Stimulated activated CD8-positive, alpha-beta memory T cell treated with anti-CD3 and anti-CD28 coated beads, Interleukin-4, amount 100 ng/mL, for 1 hour (primary cell): ENCODE measurements around the gene MED13L.

Experiments used
- DNase-seq, 2 donors: peaks; one replicate each; pipeline ENCODE4 v3.0.0-alpha.2; 2020; ENCODE audit warnings: low read depth in 2 of 2, low spot score in 1 of 2

Gene MED13L

GRCh38 chr12:115920395-115921183 lies 356.9 kb downstream of the MED13L start:
- DNase-seq = no peak

DNA sequence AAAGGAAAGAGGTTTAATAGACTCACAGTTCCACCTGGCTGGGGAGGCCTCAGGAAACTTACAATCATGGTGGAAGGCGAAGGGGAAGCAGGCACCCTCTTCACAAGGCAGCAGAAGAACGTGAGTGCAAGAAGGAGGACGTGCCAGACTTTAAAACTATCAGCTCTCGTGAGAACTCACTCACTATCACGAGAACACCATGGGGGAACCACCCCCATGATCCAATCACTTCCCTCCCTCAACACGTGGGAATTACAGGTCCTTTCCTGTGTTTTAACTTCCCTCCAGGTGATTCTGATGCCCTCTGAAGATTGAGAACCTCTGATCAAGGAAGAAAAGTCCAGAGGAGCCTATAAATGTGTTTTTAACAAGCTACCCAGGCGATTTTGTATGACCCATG lies 358.7 kb downstream of the MED13L start:
- no peak for DNase-seq

- peak; percentile 38 to 58 for DNase-seq
These were observed 360.4 kb downstream of the MED13L start for GRCh38 chr12:115916910-115917668.

DNA sequence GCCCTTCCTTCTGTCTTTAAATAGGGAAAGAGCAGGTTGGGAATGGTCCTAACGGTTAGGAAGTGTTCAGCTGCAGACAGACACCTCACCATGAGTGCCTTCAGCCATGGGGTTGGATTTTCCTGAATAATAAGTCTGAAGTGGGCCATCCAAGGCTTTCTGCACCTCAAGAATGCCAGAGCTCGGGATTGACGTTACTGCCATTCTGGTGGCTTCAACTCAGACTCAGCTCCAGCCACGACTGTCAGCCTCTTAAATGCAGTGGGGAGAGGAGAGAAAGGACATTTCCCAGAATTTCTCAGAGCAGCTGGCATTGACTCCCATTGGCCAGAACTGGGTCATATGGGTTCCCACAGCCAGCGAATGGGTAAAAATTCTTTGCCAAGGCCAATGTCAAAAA lies 363.4 kb downstream of the MED13L start:
- DNase-seq = no peak

DNA sequence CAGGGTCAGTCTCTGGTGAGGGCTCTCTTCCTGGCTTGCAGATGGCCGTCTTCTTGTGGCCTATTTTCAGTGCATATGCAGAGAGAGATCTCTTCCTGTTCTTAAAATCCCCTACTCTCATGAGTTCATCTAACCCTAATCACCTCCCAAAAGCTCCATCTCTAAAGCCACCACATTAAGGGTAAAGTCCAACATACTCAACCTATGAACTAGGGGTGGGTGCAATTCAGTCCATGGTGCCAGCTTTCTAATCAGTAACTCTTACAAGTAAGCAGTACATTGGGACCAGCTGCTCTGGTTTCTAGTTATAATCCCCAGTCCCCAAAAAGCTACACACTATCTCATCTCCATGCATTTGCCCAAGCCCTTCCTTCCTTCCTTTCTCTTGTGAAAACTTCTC lies 365.1 kb downstream of the MED13L start:
- no peak for DNase-seq

- DNase-seq = no peak
These were observed 366.1 kb downstream of the MED13L start for GRCh38 chr12:115911360-115911759.

GRCh38 chr12:115910057-115910456 lies 367.4 kb downstream of the MED13L start:
- DNase-seq = no peak
